Endometrium (tissue), 2 donors: ENCODE measurements around the gene PRRC2C.
"Not testable (repeated sequence)": the region's sequence is repeated elsewhere in the genome, so short reads cannot be mapped to it uniquely, and the experiment has no call there.

ENCODE experiments used
- FAIRE-seq: peaks from 2 replicates; lab custom pipeline; 2012; peaks lifted over from hg19 to GRCh38; lab: Jason Lieb, UNC
- donor health status: control.
- donor health status: control.

The PRRC2C gene

DNA sequence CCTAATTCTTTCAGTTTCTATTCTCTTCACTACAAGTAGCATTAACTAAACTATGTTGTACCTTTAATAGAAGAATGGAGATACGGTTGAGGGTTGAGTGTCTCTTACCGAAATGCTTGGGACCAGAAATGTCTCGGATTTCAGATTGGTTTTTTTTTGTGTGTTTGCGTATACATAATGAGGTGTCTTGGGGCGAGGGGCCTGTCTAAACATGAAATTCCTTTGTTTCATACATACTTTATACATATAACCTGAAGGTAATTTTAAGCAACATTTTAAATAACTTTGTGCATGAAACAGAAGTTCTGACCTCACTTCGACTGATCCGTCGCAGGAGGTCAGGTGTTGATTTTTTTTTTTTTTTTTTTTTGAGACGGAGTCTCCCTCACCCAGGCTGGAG lies 100.4 kb downstream of the PRRC2C start:
- no peak for FAIRE-seq

DNA sequence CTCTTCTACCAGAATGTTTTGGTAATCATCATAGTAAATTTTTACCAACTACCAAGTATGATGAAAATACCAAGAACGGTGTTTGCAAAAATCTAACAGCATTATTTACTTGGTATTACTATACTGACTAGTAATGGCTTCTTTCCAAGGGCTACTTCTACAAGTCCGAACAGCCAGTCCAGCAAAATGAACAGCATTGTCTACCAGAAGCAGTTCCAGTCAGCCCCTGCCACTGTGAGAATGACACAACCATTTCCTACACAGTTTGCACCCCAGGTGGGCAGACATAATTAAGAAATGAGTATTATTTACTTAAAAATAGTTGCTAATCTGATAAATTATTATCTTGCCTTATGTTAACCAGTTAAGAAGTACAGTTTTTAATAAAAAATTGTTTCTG lies 102.9 kb downstream of the PRRC2C start:
- no peak for FAIRE-seq

DNA sequence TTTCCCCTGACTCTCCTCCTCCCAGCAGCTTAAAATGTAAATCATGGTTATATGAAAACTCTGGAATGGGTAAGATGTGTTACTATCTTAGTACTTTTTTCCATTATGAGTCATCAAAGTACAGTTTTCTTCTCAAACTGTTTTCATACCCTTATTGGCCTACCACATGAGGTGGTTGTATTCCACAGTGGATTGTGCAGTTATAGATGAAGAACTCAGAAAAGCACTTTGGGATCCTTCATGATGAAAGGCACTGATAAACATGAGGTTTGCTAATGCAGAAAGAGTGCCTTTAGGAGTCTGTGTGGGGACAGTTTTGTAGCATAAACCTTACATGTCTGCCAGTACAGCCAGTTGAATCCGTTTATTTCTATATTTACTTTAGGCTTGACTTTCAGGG lies 104.7 kb downstream of the PRRC2C start:
- FAIRE-seq: no peak

DNA sequence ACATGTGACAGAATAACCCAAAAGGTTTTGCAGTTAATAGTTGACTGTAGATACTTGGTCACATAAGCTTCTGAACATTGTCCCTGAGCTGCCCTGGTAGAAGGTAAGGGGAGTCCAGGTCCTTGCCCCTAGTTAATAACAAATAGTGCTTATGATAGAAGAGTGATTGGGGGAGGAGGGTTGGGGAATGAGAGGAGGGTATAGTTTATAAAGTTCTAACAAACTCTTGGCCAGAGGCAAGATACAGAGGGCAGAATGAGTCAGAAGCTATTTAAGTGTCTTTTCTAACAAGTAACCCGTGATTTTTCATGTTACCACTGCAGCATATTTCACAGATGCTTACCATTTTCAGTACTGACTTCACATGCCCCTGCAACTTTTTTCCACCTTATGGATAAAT lies 110.0 kb downstream of the PRRC2C start:
- FAIRE-seq: no peak

DNA sequence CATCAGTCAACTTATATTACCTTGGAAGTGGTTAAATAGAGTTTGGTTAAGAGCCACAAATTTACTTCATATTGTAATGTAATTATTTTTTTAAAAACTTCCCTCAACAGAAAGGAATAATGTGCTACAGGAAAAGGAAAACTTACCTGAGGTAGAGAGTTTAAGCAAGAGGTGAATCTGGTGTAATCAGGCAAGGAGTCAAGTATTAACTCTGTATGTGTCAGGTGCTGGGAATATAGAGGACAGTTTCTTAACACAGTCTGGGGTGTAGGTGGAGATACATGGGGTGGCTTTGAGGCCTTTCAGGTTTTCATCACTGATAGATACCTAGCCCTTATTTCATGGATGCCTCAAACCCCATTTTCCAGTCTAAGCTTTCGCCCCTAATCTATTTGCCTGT lies 110.8 kb downstream of the PRRC2C start:
- FAIRE-seq: no peak

DNA sequence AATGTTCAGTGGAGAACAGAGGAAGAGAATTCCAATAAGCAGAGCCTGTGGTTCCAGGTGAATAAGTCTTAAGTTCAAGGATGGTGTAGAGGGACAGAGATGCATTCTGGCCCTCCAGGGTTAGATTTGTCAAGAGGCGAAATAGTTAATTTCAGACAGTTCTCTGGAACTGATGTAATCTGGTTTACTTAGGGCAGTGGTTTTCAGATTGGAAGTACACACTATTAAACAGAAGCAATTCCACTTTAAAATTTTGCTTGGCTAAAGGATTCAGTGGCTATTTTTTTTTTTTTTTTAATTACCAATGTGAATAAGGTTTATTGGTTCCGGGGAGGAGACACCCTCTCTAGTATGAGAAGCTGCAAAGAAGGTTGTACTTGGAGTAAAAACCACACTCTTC lies 111.4 kb downstream of the PRRC2C start:
- FAIRE-seq: no peak

GRCh38 chr1:171597203-171597602 lies 111.9 kb downstream of the PRRC2C start:
- FAIRE-seq: no peak

DNA sequence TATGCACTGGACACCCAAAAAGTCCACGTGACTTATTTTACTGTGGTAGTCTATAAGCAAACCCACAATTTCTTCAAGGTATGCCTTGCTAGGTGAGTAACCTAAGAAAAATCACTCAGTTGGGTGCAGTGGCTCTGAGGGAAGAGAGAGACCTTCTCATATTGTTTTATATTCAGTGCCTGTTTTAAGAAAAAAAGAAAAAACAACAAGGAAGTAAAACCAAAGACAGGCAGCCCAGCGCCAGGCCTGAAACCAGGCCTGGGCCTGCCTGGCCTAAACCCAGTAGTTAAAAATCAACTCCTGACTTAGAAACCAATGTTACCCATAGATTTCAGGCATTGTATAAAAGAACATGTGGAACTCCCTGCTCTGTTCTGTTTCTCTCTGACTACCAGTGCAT lies 115.0 kb downstream of the PRRC2C start:
- FAIRE-seq: not testable (repeated sequence)

GRCh38 chr1:171600862-171601261 lies 115.5 kb downstream of the PRRC2C start:
- no peak for FAIRE-seq

- FAIRE-seq: not testable (repeated sequence)
Measured at GRCh38 chr1:171603042-171603441, 117.7 kb downstream of the PRRC2C start.

GRCh38 chr1:171606402-171606941 lies 121.1 kb downstream of the PRRC2C start:
- no peak for FAIRE-seq

DNA sequence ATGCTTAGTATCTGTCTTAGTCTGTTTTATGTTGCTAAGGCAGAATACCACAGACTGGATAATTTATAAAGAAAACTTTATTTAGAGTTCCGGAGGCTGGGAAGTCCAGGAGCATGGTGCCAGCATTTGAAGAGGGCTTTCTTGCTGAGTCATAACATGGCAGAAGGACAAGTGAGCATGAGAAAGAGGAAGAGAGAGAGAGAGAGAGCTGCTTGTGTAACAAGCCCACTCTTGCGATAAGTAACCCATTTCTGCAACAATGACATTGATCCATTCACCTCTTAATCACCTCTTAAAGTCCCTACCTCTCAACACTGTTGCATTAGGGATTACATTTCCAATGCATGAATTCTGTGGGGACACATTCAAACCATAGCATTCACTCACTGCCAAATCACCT lies 125.1 kb downstream of the PRRC2C start:
- no peak for FAIRE-seq

- FAIRE-seq: no peak
Measured at GRCh38 chr1:171611306-171611705, 126.0 kb downstream of the PRRC2C start.

DNA sequence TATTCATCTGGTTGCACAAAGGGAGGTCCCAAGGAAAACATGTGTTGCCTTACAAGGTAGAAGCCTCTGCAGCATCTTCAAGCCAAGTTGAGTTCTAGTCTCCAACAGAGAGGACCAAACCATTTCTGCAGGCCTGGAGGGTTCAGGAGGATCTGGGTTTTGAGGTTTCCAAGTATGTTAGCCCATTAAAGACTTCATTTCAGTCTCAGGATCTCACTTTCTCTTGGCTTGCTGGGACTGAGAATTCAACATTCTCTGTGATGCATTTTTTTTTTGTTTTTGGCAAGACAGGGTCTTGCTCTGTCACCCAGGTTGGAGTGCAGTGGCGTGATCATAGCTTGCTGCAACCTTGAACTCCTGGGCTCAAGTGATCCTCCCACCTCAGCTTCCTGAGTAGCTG lies 128.0 kb downstream of the PRRC2C start:
- FAIRE-seq: no peak

DNA sequence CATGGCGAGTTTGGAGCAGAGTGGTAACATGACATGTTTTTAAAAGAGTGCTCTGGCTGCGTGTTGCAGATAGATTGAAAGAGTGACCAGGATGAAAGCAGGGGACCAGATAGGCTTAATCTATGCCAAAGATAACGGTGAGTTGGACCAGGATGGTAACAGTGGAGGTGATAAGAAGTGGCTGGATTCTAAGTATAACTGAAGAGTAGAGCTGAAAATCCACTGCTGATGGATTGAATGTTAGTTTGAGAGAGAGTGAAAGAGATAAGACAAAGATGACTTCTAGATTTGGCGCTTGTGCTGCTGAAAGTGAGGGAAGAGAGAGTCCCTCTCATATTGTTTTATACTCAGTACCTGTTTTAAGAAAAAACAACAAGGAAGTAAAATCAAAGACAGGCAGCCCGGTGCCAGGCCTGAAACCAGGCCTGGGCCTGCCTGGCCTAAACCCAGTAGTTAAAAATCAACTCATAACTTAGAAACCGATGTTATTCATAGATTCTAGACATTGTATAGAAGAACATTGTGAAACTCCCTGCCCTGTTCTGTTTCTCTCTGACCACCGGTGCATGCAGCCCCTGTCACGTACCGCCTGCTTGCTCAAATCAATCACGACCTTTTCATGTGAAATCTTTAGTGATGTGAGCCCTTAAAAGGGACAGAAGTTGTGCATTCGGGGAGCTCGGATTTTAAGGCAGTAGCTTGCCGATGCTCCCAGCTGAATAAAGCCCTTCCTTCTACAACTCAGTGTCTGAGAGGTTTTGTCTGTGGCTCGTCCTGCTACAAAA lies 130.0 kb downstream of the PRRC2C start:
- not testable (repeated sequence) for FAIRE-seq

- no peak for FAIRE-seq
Measured at GRCh38 chr1:171616586-171616985, 131.3 kb downstream of the PRRC2C start.

- FAIRE-seq: no peak
Measured at GRCh38 chr1:171622152-171622462, 136.8 kb downstream of the PRRC2C start, which contains the start of gene MYOCOS. Gene MYOCOS (plus strand): TSS chr1:171622243. CDS start chr1:171623884, 1,641 bp downstream.

- no peak for FAIRE-seq
Measured at GRCh38 chr1:171623651-171624331, 138.5 kb downstream of the PRRC2C start.

DNA sequence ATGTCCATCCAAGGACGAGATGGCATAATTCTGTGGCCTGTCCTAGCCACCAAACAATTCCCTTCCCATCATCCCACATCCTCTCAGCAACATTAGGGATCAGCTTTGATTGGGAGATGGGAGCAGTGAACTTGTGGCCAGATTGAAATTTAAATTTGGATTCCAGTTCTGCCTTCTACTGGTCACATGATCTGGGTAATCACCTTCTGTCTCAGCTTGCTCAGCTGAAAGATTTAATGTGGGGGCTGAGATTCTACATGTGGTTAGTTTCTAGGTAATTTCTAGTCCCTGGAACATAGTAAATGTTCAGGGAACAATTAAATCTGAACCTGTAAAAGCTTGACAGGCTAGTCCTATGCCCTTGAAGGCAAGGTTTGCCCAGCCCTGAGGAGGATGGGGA lies 139.9 kb downstream of the PRRC2C start:
- FAIRE-seq: no peak

DNA sequence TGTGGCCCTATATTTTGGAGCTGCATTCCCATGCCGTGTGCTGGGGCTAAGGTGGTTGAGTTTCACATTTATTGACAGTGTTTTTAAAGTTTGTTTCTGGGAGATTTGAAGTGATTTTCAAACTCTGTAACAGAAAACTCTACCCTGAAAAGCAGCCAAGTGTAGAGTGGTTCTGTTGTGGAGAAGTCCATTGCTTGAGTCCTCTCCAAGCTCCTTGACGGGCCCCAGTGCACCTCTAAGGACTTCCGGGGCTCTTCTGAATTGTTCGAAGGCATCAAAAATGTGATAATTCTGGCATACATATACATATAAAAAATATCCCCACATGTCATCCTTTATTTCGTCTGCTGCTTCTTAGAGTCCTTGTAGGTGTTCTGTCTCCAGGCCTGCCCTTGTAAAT lies 141.7 kb downstream of the PRRC2C start:
- FAIRE-seq: no peak

- no peak for FAIRE-seq
Measured at GRCh38 chr1:171628225-171628624, 142.9 kb downstream of the PRRC2C start.

GRCh38 chr1:171635661-171636060 lies 150.3 kb downstream of the PRRC2C start:
- no peak for FAIRE-seq

DNA sequence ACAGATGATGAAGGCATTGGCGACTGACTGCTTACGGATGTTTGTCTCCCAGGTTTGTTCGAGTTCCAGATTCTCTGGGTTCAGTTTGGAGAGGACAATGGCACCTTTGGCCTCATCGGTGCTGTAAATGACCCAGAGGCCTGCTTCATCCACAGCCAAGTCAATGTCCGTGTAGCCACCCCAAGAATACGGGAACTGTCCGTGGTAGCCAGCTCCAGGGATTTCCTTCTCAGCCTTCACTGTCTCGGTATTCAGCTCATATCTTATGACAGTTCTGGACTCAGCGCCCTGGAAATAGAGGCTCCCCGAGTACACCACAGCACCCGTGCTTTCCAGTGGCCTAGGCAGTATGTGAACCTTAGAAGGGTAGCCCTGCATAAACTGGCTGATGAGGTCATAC lies 150.8 kb downstream of the PRRC2C start:
- no peak for FAIRE-seq
